IMR-90 (cell line): ENCODE measurements around the gene UVSSA. TPM values are rescaled to one million over a fixed set of nuclear protein-coding genes. Genes with fewer than 3 reads are reported as not detected.
A peak's percentile ranks its signal among the peaks of the same experiment; 100 is the strongest.

Source experiments
- ATAC-seq: fragments of 200-7000 bp; cut with Tn5 transposase; 2 replicates; pipeline ENCODE4 v1.9.1; 2020; ENCODE audit warnings: low read depth, mild to moderate bottlenecking, moderate library complexity
- BruUV-seq: library from RNA; stranded (reverse); fragments of 400-500 nt; replicated peaks from 2 replicates; lab custom pipeline; 2021; lab: Mats Ljungman, UMichigan
- CTCF ChIA-PET: fragments of 300-600 bp; formaldehyde crosslinking; extraction: SDS; loops from one replicate; lab custom pipeline; 2021; ENCODE audit warnings: antibody characterized with exemption; lab: Yijun Ruan, JAX
- POLR2A ChIA-PET: fragments of 300-600 bp; sonication (Branson Sonifier 250); formaldehyde crosslinking; loops from one replicate; lab custom pipeline; 2022; ENCODE audit warnings: antibody characterized with exemption; ENCODE audit not compliant: unreplicated experiment; lab: Charles Lee
- DNase-seq: peaks from one replicate; pipeline ENCODE4 v3.0.0; 2013
- H2AFZ ChIP-seq: replicated peaks from 2 replicates; pipeline ENCODE3; 2013; ENCODE audit warnings: low read length, mild to moderate bottlenecking; ENCODE audit not compliant: poor library complexity
- H2AK5ac ChIP-seq: 2 replicates; pipeline ENCODE4 v1.6.1; 2013; ENCODE audit warnings: low read depth, low read length, inconsistent platforms
- H2AK9ac ChIP-seq: replicated peaks from 2 replicates; pipeline ENCODE3; 2013; ENCODE audit warnings: mild to moderate bottlenecking, low read depth, low read length, moderate library complexity; ENCODE audit not compliant: poor library complexity
- H2BK120ac ChIP-seq: 2 replicates; pipeline ENCODE4 v1.6.1; 2013; ENCODE audit warnings: low read depth, low read length, inconsistent platforms
- H2BK15ac ChIP-seq: 3 replicates; pipeline ENCODE4 v1.6.1; 2013; ENCODE audit warnings: low read depth, low read length, inconsistent platforms
- H2BK20ac ChIP-seq: 2 replicates; pipeline ENCODE4 v1.6.1; 2013; ENCODE audit warnings: low read depth, mild to moderate bottlenecking, inconsistent platforms, low read length, moderate library complexity
- H2BK5ac ChIP-seq: 2 replicates; pipeline ENCODE4 v1.6.1; 2013; ENCODE audit warnings: mild to moderate bottlenecking, low read depth, low read length, inconsistent platforms; ENCODE audit not compliant: poor library complexity, severe bottlenecking
- H3K14ac ChIP-seq: replicated peaks from 2 replicates; pipeline ENCODE4 v1.6.1; 2013; ENCODE audit warnings: low read depth, low read length, inconsistent platforms
- H3K18ac ChIP-seq: 2 replicates; pipeline ENCODE4 v1.6.1; 2013; ENCODE audit warnings: low read depth, low read length, control low read depth
- H3K23ac ChIP-seq: 2 replicates; pipeline ENCODE4 v1.6.1; 2013; ENCODE audit warnings: low read depth, low read length, inconsistent platforms
- H3K27ac ChIP-seq: 2 replicates; pipeline ENCODE4 v1.5.1; 2013; ENCODE audit warnings: mild to moderate bottlenecking, control low read depth, low read length; ENCODE audit not compliant: insufficient read depth
- H3K27me3 ChIP-seq: 2 replicates; pipeline ENCODE4 v1.6.1; 2013; ENCODE audit warnings: low read length; ENCODE audit not compliant: control insufficient read depth, insufficient read depth
- H3K36me3 ChIP-seq: 2 replicates; pipeline ENCODE4 v1.6.1; 2013; ENCODE audit warnings: low read length, mixed read lengths; ENCODE audit not compliant: control insufficient read depth, insufficient read depth
- H3K4ac ChIP-seq: 2 replicates; pipeline ENCODE4 v1.6.1; 2013; ENCODE audit warnings: low read depth, low read length, inconsistent platforms
- H3K4me1 ChIP-seq: 2 replicates; pipeline ENCODE4 v1.6.1; 2013; ENCODE audit warnings: low read length, mixed read lengths; ENCODE audit not compliant: control insufficient read depth, insufficient read depth
- H3K4me2 ChIP-seq: 2 replicates; pipeline ENCODE4 v1.6.1; 2013; ENCODE audit warnings: low read depth, mild to moderate bottlenecking, control low read depth, low read length, moderate library complexity
- H3K4me3 ChIP-seq: 2 replicates; pipeline ENCODE4 v1.5.1; 2013; ENCODE audit warnings: low read depth, mild to moderate bottlenecking, control low read depth, low read length, moderate library complexity; ENCODE audit not compliant: insufficient read depth
- H3K56ac ChIP-seq: 2 replicates; pipeline ENCODE4 v1.6.1; 2013; ENCODE audit warnings: low read length, inconsistent platforms; ENCODE audit not compliant: insufficient read depth; ENCODE audit errors: extremely low read depth
- H3K79me1 ChIP-seq, 2 experiments: 2 replicates each; pipeline ENCODE4 v1.6.1; 2013; ENCODE audit warnings: low read length in 2 of 2, inconsistent platforms in 1 of 2, low read depth in 1 of 2
- H3K9ac ChIP-seq: 2 replicates; pipeline ENCODE4 v1.6.1; 2013; ENCODE audit warnings: low read depth, low read length, control low read depth
- H3K9me1 ChIP-seq: 2 replicates; pipeline ENCODE4 v1.6.1; 2013; ENCODE audit warnings: low read length, inconsistent platforms; ENCODE audit not compliant: insufficient read depth
- H3K9me3 ChIP-seq: 2 replicates; pipeline ENCODE4 v1.6.1; 2013; ENCODE audit warnings: low read length; ENCODE audit not compliant: control insufficient read depth, insufficient read depth
- H4K20me1 ChIP-seq: 2 replicates; pipeline ENCODE4 v1.6.1; 2013; ENCODE audit warnings: low read length, inconsistent platforms; ENCODE audit not compliant: insufficient read depth
- H4K5ac ChIP-seq: 2 replicates; pipeline ENCODE4 v1.6.1; 2013; ENCODE audit warnings: mild to moderate bottlenecking, low read depth, low read length, control low read depth
- H4K8ac ChIP-seq, 2 experiments: 2 replicates each; pipeline ENCODE4 v1.6.1; 2013; ENCODE audit warnings: low read depth in 2 of 2, low read length in 2 of 2, control low read depth in 1 of 2, inconsistent platforms in 1 of 2
- H4K91ac ChIP-seq: 2 replicates; pipeline ENCODE4 v1.6.1; 2013; ENCODE audit warnings: low read depth, low read length, inconsistent platforms; ENCODE audit not compliant: insufficient read depth
- BHLHE40 ChIP-seq: fragments of 150-350 bp; IDR thresholded peaks from 2 replicates; pipeline ENCODE4 v1.6.1; 2016; ENCODE audit warnings: mild to moderate bottlenecking, low read depth, low read length
- CEBPB ChIP-seq: IDR thresholded peaks from 2 replicates; pipeline ENCODE4 v1.6.1; 2012; ENCODE audit warnings: low read depth, low read length, improper control_type of control experiment
- CHD1 ChIP-seq: IDR thresholded peaks from 2 replicates; pipeline ENCODE4 v1.6.1; 2012; ENCODE audit warnings: low read depth, low read length, improper control_type of control experiment
- FOS ChIP-seq: fragments of 150-350 bp; IDR thresholded peaks from 2 replicates; pipeline ENCODE4 v1.6.1; 2016; ENCODE audit warnings: low read depth, low read length
- MAFK ChIP-seq: IDR thresholded peaks from 2 replicates; pipeline ENCODE4 v1.6.1; 2012; ENCODE audit warnings: low read depth, low read length, improper control_type of control experiment
- MAZ ChIP-seq: IDR thresholded peaks from 2 replicates; pipeline ENCODE4 v1.6.1; 2012; ENCODE audit warnings: low read depth, mild to moderate bottlenecking, low read length, improper control_type of control experiment, moderate library complexity, borderline replicate concordance
- MXI1 ChIP-seq: IDR thresholded peaks from 2 replicates; pipeline ENCODE4 v1.6.1; 2012; ENCODE audit warnings: low read depth, mild to moderate bottlenecking, low read length, moderate library complexity, borderline replicate concordance
- NFE2L2 ChIP-seq: fragments of 150-350 bp; IDR thresholded peaks from 2 replicates; pipeline ENCODE4 v1.6.1; 2016; ENCODE audit warnings: low read depth, mild to moderate bottlenecking, low read length
- POLR2A ChIP-seq: IDR thresholded peaks from 2 replicates; pipeline ENCODE4 v1.6.1; 2012; ENCODE audit warnings: mild to moderate bottlenecking, low read depth, low read length
- RAD21 ChIP-seq: IDR thresholded peaks from 2 replicates; pipeline ENCODE4 v1.6.1; 2012; ENCODE audit warnings: low read length, improper control_type of control experiment
- RCOR1 ChIP-seq: IDR thresholded peaks from 2 replicates; pipeline ENCODE4 v1.6.1; 2012; ENCODE audit warnings: mild to moderate bottlenecking, low read length, improper control_type of control experiment; ENCODE audit not compliant: insufficient replicate concordance
- RFX5 ChIP-seq: IDR thresholded peaks from 2 replicates; pipeline ENCODE4 v1.8.0; 2012; ENCODE audit warnings: low read depth, mild to moderate bottlenecking, low read length, moderate library complexity
- SMC3 ChIP-seq: fragments of 150-350 bp; IDR thresholded peaks from 2 replicates; pipeline ENCODE4 v1.6.1; 2016; ENCODE audit warnings: low read depth, mild to moderate bottlenecking, antibody characterized with exemption, low read length, moderate library complexity
- WGBS, 2 experiments: methylation state at CpG; one replicate each; pipeline versions ENCODE4 v1.1.5 to v1.1.7; 2013; ENCODE audit warnings: missing lambda C conversion rate in 2 of 2; ENCODE audit not compliant: insufficient read length in 1 of 2; ENCODE audit errors: extremely low coverage in 2 of 2; 5-methylcytosine and 5-hydroxymethylcytosine counted together
- dilution Hi-C: fragments of 300-500 bp; cut with HindIII; formaldehyde crosslinking; loops from one replicate; pipeline ENCODE4 v1.14.3; 2018; ENCODE audit warnings: low sequenced_read_pairs; ENCODE audit not compliant: unreplicated experiment
- in situ Hi-C: fragments of 300-500 bp; cut with MboI; formaldehyde crosslinking; loops from 3 replicates; pipeline ENCODE4 v1.14.3; 2019; ENCODE audit warnings: low sequenced_read_pairs, inconsistent platforms, mixed read lengths
- intact Hi-C: fragments of 100-400 bp; cut with micrococcal nuclease; formaldehyde crosslinking; loops from 2 replicates; pipeline ENCODE4 v1.10.0; 2022
- polyA plus RNA-seq, 3 experiments: library from polyadenylated mRNA; depleted of rRNA; stranded (reverse); fragments of >200 nt; gene quantifications; 2 replicates each; pipeline ENCODE4 v1.2.3, GENCODE V29; 2012; ENCODE audit warnings: low replicate concordance in 1 of 3
- total RNA-seq: library from RNA; depleted of rRNA; stranded (reverse); fragments of >200 nt; gene quantifications from 2 replicates; pipeline ENCODE4 v1.2.3, GENCODE V29; 2012
- TF ChIP-seq, protein P1 (sequence below): conservative IDR thresholded peaks from 2 replicates; pipeline ENCODE4 v1.5.1; 2012; ENCODE audit warnings: mild to moderate bottlenecking, low read depth, low read length, improper control_type of control experiment
- TF ChIP-seq, protein P2 (sequence below): fragments of 150-350 bp; IDR thresholded peaks from 2 replicates; pipeline ENCODE4 v1.6.1; 2017; ENCODE audit warnings: mild to moderate bottlenecking, antibody characterized with exemption, low read length, low read depth

The UVSSA gene
- total and polyA plus RNA-seq, 2 of the 4 experiments (the other 2 are of a cell fraction): 1.4 to 8.4 TPM

DNA sequence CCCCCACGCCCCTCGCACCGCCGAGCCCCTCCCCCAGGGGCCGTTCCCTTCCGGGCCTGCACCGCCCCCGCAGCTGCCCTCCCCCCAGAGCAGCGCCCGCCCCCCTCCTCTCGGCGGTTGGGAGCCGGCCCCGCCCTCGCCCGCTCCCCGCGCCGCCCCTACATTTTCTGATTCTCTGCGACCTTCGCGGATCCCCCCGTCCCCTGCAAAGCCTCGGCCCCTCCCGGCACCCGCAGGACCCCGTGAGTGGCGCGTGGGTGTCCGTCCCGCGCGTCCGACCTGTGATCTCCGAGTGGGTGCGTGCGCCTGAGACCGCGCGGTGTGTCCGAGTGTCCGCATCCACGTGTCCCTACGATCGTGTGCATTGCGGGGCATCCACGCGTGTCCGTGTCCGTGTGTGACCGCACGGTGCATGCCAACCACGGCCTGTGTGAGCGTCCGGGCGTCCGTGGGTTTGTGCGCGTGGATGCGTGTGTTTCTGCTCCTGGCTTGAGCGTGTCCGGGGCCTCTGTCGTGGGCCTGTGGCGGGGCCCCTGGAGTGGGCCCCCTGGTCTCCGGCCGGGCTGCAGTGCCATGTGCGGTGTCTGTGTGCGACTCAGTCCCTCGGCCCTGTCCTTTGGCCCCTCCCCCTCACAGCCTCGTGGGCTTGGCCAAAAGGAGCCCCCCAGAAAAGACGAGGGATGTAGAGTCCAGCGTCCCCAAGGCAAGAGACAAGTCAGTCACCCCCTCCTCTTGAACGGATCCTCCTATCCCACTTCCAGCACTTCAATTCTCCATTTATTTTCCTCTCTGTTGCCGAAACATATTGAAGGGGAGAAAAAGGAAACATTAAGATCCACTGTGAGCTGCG is 68.0 kb downstream of the UVSSA start:
- Histone ChIP-seq H3K14ac (no peak overlapping the region), H2AFZ (peak overlapping the region; percentile 43), H2AK9ac (no peak overlapping the region), H3K27ac (no peak overlapping the region), H3K4ac (no peak overlapping the region), H3K23ac (no peak overlapping the region), H4K5ac (no peak overlapping the region), H3K36me3 (no peaks in the 10 kb centered on the region), H4K20me1 (no peaks in the 10 kb centered on the region), H3K4me2 (no peak overlapping the region), H2BK120ac (no peak overlapping the region), H2BK15ac (no peak overlapping the region), H3K9me1 (no peaks in the 10 kb centered on the region), H2BK5ac (no peak overlapping the region), H3K9ac (no peak overlapping the region), H3K18ac (no peak overlapping the region), H3K27me3 (peaks cover 47% of the 10 kb centered on the region), H3K56ac (no peak overlapping the region), H2AK5ac (no peak overlapping the region), H2BK20ac (no peak overlapping the region), H3K4me1 (no peaks in the 10 kb centered on the region), H4K8ac (no peak overlapping the region), H3K79me1 (no peaks in the 10 kb centered on the region), H3K4me3 (no peak overlapping the region), H4K91ac (no peak overlapping the region), H3K9me3 (peaks cover 1% of the 10 kb centered on the region)
- 31% methylated on average over 45 of the region's 75 CpGs; no CpG with 5 or more reads in 1 of the 2 experiments for WGBS, 2 experiments
- POLR2A ChIA-PET: no interaction called here
- intact Hi-C loops: no loop called here
- BruUV-seq: no TSS peak
- no peak for ATAC-seq
- dilution Hi-C loops: no loop called here
- CTCF ChIA-PET: no interaction called here
- in situ Hi-C loops: no loop called here
- no peak for DNase-seq
- TF ChIP-seq, protein P1, sequence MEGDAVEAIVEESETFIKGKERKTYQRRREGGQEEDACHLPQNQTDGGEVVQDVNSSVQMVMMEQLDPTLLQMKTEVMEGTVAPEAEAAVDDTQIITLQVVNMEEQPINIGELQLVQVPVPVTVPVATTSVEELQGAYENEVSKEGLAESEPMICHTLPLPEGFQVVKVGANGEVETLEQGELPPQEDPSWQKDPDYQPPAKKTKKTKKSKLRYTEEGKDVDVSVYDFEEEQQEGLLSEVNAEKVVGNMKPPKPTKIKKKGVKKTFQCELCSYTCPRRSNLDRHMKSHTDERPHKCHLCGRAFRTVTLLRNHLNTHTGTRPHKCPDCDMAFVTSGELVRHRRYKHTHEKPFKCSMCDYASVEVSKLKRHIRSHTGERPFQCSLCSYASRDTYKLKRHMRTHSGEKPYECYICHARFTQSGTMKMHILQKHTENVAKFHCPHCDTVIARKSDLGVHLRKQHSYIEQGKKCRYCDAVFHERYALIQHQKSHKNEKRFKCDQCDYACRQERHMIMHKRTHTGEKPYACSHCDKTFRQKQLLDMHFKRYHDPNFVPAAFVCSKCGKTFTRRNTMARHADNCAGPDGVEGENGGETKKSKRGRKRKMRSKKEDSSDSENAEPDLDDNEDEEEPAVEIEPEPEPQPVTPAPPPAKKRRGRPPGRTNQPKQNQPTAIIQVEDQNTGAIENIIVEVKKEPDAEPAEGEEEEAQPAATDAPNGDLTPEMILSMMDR: no peak
- TF ChIP-seq SMC3 (no peak), RAD21 (no peak), MAFK (no peak), FOS (no peak), CHD1 (no peak), RFX5 (no peak), CEBPB (no peak), RCOR1 (no peak), NFE2L2 (no peak), MXI1 (no peak), BHLHE40 (no peak), POLR2A (no peak), MAZ (no peak)
- TF ChIP-seq, protein P2, sequence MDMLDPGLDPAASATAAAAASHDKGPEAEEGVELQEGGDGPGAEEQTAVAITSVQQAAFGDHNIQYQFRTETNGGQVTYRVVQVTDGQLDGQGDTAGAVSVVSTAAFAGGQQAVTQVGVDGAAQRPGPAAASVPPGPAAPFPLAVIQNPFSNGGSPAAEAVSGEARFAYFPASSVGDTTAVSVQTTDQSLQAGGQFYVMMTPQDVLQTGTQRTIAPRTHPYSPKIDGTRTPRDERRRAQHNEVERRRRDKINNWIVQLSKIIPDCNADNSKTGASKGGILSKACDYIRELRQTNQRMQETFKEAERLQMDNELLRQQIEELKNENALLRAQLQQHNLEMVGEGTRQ: no peak
